GM12873 (cell line): ENCODE results near the gene MSL3B.
A peak's percentile ranks its signal among the peaks of the same experiment; 100 is the strongest.

Source experiments
- CTCF ChIP-seq: IDR thresholded peaks from 2 replicates; pipeline ENCODE4 v1.5.1; 2012; ENCODE audit warnings: low read depth, mild to moderate bottlenecking, moderate library complexity, low read length, control low read depth; ENCODE audit not compliant: insufficient read depth; ENCODE audit errors: missing control alignments

Gene MSL3B

DNA sequence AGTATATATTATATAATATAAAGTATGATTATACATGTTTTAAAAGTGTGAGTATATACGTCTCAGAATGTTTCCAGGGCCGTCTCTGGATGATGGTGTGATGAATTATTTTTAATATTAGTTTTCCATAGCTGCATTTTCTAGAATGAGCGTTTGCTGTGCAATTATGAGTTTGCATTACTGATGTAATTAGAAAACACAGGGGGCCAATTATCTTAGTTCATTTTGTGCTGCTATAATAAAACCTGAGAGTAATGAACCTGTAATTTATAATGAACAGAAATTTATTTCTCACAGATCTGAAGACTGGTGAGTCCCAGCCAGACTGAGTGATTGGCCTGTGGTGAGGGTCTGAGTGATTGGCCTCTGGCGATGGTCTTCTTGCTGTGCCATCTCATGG is 9.9 kb downstream of the MSL3B start:
- no peak for TF ChIP-seq CTCF

- peak; percentile 86 for TF ChIP-seq CTCF
Observed at GRCh38 chr2:233857511-233858141, 10.6 kb downstream of the MSL3B start.

DNA sequence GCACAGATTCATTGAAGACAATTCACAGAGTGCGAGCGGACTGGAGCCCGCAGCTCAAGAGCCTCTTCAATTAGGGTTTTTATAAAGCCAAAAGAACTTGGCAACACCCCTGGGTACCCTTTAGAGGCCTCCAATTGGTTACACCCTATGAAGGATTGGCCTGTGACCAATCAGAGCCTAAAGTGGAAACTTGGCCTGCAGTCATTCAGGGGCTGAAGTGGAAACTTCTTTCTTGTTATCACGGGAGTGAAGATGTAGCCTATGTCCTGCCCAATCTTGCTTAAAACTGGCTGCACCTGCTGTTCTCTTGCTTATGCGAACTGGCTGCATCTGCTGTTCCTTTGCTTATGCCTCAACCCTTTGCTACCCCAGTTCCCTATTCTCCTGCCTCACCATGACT is 12.0 kb downstream of the MSL3B start:
- no peak for TF ChIP-seq CTCF

- TF ChIP-seq CTCF = no peak
Observed at GRCh38 chr2:233855345-233855744, 12.8 kb downstream of the MSL3B start.

DNA sequence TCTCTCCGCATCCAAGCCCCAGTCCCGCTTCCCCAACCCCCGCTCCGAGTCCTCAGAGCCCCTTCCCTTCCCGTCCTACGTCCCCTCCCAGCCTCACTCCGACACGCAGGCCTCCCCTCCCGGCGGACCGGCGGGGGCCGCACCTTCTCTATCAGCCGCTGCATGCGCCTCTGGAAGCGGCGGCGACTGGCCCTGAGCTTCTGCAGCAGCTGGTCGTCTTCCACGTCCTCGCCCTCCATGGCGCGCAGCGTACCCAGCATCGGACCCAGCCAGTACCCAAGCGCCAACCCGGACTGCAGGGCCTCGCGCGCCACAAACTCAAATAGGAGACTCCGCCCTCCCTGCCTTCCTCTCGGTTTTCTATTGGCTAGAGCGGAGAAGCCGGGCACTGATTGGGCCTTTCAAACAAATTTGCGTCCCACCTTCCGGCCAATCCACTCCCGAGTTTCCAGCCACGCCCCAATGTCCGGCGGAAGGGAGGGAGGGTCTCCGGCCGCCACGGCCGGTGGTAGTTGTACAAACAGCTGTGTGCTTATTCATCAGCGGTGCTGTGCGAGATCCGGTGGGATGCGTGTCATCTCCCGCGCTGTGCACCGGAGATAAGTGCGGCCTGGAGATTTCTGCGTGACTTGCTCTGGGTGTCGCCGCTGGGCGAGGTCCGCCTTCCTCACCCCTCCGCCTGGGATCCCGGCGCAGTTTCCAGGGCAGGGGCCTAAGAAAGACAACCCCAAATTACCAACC is 13.8 kb downstream of the MSL3B start, which contains the start of gene HJURP:
TSS of gene HJURP (minus strand) at position 295 of the 741 bp plus-strand sequence. CDS start at position 260, 35 bp downstream.
- no peak for TF ChIP-seq CTCF

GRCh38 chr2:233853883-233854240 is 14.3 kb downstream of the MSL3B start:
- no peak for TF ChIP-seq CTCF

GRCh38 chr2:233853353-233853752 is 14.8 kb downstream of the MSL3B start:
- no peak for TF ChIP-seq CTCF
